B cell (primary cell): Measurements from ENCODE around the gene NAT10. TPM values are rescaled to one million over a fixed set of nuclear protein-coding genes. Genes with fewer than 3 reads are reported as not detected.

Experiments
- ATAC-seq: fragments of 200-7000 bp; cut with Tn5 transposase; one replicate; pipeline ENCODE4 v1.10.0; 2021; ENCODE audit warnings: low read depth, mild to moderate bottlenecking, moderate number of reproducible peaks, moderate library complexity
- CTCF ChIA-PET: fragments of 350-600 bp; sonication (Branson Sonifier 250); formaldehyde crosslinking; loops from one replicate; lab custom pipeline; 2021; ENCODE audit warnings: antibody characterized with exemption, inconsistent platforms; lab: Charles Lee
- POLR2A ChIA-PET: fragments of 350-600 bp; sonication (Branson Sonifier 250); formaldehyde crosslinking; loops from one replicate; lab custom pipeline; 2021; ENCODE audit warnings: antibody characterized with exemption; lab: Charles Lee
- DNase-seq: peaks from one replicate; pipeline ENCODE4 v3.0.0; 2013
- H2AFZ ChIP-seq: 2 replicates; pipeline ENCODE4 v1.6.1; 2012; ENCODE audit warnings: mild to moderate bottlenecking, low read depth, low read length; ENCODE audit not compliant: insufficient read depth, poor library complexity, severe bottlenecking
- H3K27ac ChIP-seq, 2 donors: 1 replicate in 1 of 2; 2 replicates in 1 of 2; pipeline ENCODE4 v1.5.1; 2012 to 2013; ENCODE audit warnings: low read length in 2 of 2, mild to moderate bottlenecking in 2 of 2, moderate library complexity in 1 of 2
- H3K27me3 ChIP-seq, 4 experiments: fragments of 200-600 bp in 1 of 4; sonication (generic) in 1 of 4; replicated peaks in 1 of 4; 1 replicate in 2 of 4; 2 replicates in 2 of 4; pipeline versions ENCODE4 v1.6.1 to v1.7.0; 2013 to 2016; ENCODE audit warnings: low read length in 3 of 4, mild to moderate bottlenecking in 2 of 4, mixed read lengths in 1 of 4, moderate library complexity in 1 of 4; ENCODE audit not compliant: insufficient read depth in 4 of 4, control insufficient read depth in 3 of 4; ENCODE audit errors: control extremely low read depth in 1 of 4
- H3K36me3 ChIP-seq, 2 experiments: replicated peaks in 1 of 2; 1 replicate in 1 of 2; 2 replicates in 1 of 2; pipeline versions ENCODE4 v1.6.1 to v1.7.1; 2013; ENCODE audit warnings: low read length in 1 of 2; ENCODE audit not compliant: insufficient read depth in 2 of 2, control insufficient read depth in 1 of 2; ENCODE audit errors: control extremely low read depth in 1 of 2, extremely low read depth in 1 of 2
- H3K4me1 ChIP-seq, 2 donors: fragments of 200-600 bp in 1 of 2; sonication (generic) in 1 of 2; 1 replicate in 1 of 2; 2 replicates in 1 of 2; pipeline versions ENCODE4 v1.5.1 to v1.6.1; 2013 to 2017; ENCODE audit warnings: low read length in 2 of 2; ENCODE audit not compliant: control insufficient read depth in 2 of 2, insufficient read depth in 2 of 2
- H3K4me2 ChIP-seq: replicated peaks from 2 replicates; pipeline ENCODE3; 2012; ENCODE audit warnings: mild to moderate bottlenecking, low read depth, low read length; ENCODE audit not compliant: poor library complexity, severe bottlenecking
- H3K4me3 ChIP-seq, 5 experiments: fragments of 200-600 bp in 1 of 5; sonication (generic) in 1 of 5; 1 replicate in 3 of 5; 2 replicates in 2 of 5; pipeline versions ENCODE4 v1.5.1 to v1.7.0; 2011 to 2016; ENCODE audit warnings: low read length in 4 of 5, mild to moderate bottlenecking in 4 of 5, low read depth in 2 of 5, control low read depth in 1 of 5, moderate library complexity in 1 of 5; ENCODE audit not compliant: insufficient read depth in 1 of 5; ENCODE audit errors: control extremely low read depth in 1 of 5, extremely low read depth in 1 of 5
- H3K79me2 ChIP-seq: fragments of 200-600 bp; sonication (generic); one replicate; pipeline ENCODE4 v1.6.0; 2016; ENCODE audit warnings: low read length; ENCODE audit not compliant: control insufficient read depth, insufficient read depth
- H3K9ac ChIP-seq: fragments of 200-600 bp; sonication (generic); 2 replicates; pipeline ENCODE4 v1.6.1; 2017; ENCODE audit warnings: mild to moderate bottlenecking, low read length, moderate library complexity
- H3K9me3 ChIP-seq, 3 donors: one replicate each; pipeline versions ENCODE4 v1.6.1 to v1.7.1; 2013; ENCODE audit warnings: low read length in 2 of 3; ENCODE audit not compliant: control insufficient read depth in 2 of 3, insufficient read depth in 1 of 3; ENCODE audit errors: control extremely low read depth in 1 of 3
- H4K20me1 ChIP-seq: 2 replicates; pipeline ENCODE4 v1.6.0; 2012; ENCODE audit warnings: mild to moderate bottlenecking, low read length; ENCODE audit not compliant: insufficient read depth, control insufficient read depth, poor library complexity, severe bottlenecking
- H3K27ac Mint-ChIP-seq: one replicate; pipeline ENCODE4 v1.8.0; 2021; ENCODE audit warnings: mixed read lengths
- H3K27me3 Mint-ChIP-seq: one replicate; pipeline ENCODE4 v1.8.0; 2021; ENCODE audit warnings: mixed read lengths
- H3K4me1 Mint-ChIP-seq: one replicate; pipeline ENCODE4 v1.8.0; 2021; ENCODE audit warnings: mixed read lengths
- H3K4me3 Mint-ChIP-seq: one replicate; pipeline ENCODE4 v1.8.0; 2021; ENCODE audit warnings: mixed read lengths
- H3K9me3 Mint-ChIP-seq: one replicate; pipeline ENCODE4 v1.8.0; 2022; ENCODE audit warnings: mixed read lengths; ENCODE audit not compliant: insufficient read depth
- EZH2 ChIP-seq: IDR thresholded peaks from 2 replicates; pipeline ENCODE4 v1.6.1; 2012; ENCODE audit warnings: borderline replicate concordance, low read depth, mild to moderate bottlenecking, moderate library complexity, low read length; ENCODE audit not compliant: insufficient read depth, poor library complexity, severe bottlenecking
- WGBS: methylation state at CpG from one replicate; pipeline ENCODE4 v1.1.5; 2013; ENCODE audit warnings: missing lambda C conversion rate; ENCODE audit not compliant: insufficient coverage; 5-methylcytosine and 5-hydroxymethylcytosine counted together
- intact Hi-C: fragments of 100-400 bp; cut with micrococcal nuclease; formaldehyde crosslinking; loops from one replicate; pipeline ENCODE4 v1.10.0; 2022
- polyA plus RNA-seq: library from polyadenylated mRNA; depleted of rRNA; stranded (reverse); fragments of >200 nt; gene quantifications from 2 replicates; pipeline ENCODE4 v1.2.3, GENCODE V29; 2012
- small RNA-seq: library from RNA; depleted of rRNA; stranded (forward); fragments of <200 nt; gene quantifications from one replicate; pipeline ENCODE3, GENCODE V24; 2012; ENCODE audit warnings: low replicate concordance, low read depth; ENCODE audit not compliant: insufficient read length
- total RNA-seq, 2 donors: library from RNA; stranded (reverse); fragments of 120-200 nt in 1 of 2; gene quantifications; 1 replicate in 1 of 2; 2 replicates in 1 of 2; pipeline versions ENCODE4 v1.2.3 to v1.2.4, GENCODE V29; 2013 to 2022
- TF ChIP-seq, protein P1 (sequence below): fragments of 200-600 bp; IDR thresholded peaks from one replicate; pipeline ENCODE4 v1.8.0; 2022; ENCODE audit warnings: antibody characterized with exemption, mild to moderate bottlenecking

NAT10 gene
- total and polyA plus RNA-seq, 2 donors (not counting 1 experiment from before 2014, with no cell fraction given): 24.9 to 73.5 TPM

DNA sequence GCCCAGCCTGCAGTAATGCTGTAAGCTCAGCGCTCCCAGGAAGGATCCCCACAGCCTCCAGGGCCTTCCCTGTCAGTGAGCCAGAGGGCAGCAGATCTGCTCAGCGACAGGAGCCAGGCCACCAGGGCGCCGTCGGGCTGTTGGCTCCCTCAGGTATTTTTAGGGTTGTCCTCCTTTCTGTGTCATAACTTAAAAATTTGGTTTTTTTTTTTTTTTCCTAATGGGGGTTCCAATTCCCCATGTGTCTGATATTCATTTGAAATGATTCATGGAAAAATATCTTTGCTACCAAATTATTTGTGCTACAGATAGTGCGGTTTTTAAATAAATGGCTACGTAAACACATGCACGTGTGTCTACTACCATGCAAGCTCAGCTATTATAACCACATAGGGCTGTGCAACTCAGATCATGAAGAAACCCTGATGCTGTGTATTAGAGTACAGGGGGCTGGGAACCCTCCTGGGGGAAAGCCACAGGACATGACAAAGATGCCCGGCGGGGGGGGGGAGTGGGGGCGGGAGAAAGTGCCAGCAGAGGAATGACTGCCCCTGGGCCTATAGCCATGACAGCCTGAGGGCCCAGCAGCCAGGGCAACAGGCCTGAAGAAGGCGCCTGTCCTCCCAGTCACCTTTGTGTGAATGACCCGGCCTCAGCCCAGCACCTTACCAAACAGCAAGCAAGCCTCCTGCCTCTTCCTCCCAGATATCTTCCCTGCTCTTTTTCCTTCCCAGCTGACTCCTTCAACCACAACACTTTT lies 89.3 kb downstream of the NAT10 start:
- H3K4me2 ChIP-seq: no peak overlapping the region
- intact Hi-C loops: no loop called here
- ATAC-seq (no peak), DNase-seq (no peak)
- no peaks in the 10 kb centered on the region for H3K79me2 ChIP-seq
- ChIA-PET POLR2A (no interaction called here), CTCF (interaction anchor here (0.7 to 0.9 kb wide), 2 partner anchors 21 to 111 kb away, joined by 3 to 4 read pairs; no protein-coding TSS in a partner anchor)
- H3K9me3 ChIP-seq: no peaks in the 10 kb centered on the region
- H3K4me1 ChIP-seq: peaks cover 0 to 2% of the 10 kb centered on the region in 2 donors
- no peak overlapping the region for H2AFZ ChIP-seq
- WGBS: 98% methylated on average over 5 of the region's 13 CpGs
- Mint-ChIP-seq H3K27ac (no peak overlapping the region), H3K4me1 (peaks cover 4% of the 10 kb centered on the region), H3K4me3 (no peak overlapping the region), H3K9me3 (no peaks in the 10 kb centered on the region), H3K27me3 (no peaks in the 10 kb centered on the region)
- no peak overlapping the region for H3K27ac ChIP-seq
- H3K27me3 ChIP-seq: no peaks in the 10 kb centered on the region
- no peak for TF ChIP-seq EZH2
- TF ChIP-seq, protein P1, sequence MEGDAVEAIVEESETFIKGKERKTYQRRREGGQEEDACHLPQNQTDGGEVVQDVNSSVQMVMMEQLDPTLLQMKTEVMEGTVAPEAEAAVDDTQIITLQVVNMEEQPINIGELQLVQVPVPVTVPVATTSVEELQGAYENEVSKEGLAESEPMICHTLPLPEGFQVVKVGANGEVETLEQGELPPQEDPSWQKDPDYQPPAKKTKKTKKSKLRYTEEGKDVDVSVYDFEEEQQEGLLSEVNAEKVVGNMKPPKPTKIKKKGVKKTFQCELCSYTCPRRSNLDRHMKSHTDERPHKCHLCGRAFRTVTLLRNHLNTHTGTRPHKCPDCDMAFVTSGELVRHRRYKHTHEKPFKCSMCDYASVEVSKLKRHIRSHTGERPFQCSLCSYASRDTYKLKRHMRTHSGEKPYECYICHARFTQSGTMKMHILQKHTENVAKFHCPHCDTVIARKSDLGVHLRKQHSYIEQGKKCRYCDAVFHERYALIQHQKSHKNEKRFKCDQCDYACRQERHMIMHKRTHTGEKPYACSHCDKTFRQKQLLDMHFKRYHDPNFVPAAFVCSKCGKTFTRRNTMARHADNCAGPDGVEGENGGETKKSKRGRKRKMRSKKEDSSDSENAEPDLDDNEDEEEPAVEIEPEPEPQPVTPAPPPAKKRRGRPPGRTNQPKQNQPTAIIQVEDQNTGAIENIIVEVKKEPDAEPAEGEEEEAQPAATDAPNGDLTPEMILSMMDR: no peak
- no peaks in the 10 kb centered on the region for H3K36me3 ChIP-seq
- no peak overlapping the region for H3K4me3 ChIP-seq
- H3K9ac ChIP-seq: no peak overlapping the region
- no peaks in the 10 kb centered on the region for H4K20me1 ChIP-seq

Small RNA genes within 50 kb of the gene (small RNA-seq; reads per million reads assigned to genes)
- gene RF00019: not detected

Other genes starting within 250 kb of the NAT10 start
- gene LMO2, start 213.6 kb upstream of the NAT10 start, total RNA-seq: 6.2 and 7.3 TPM in 2 replicates
- gene LMO2, start 213.6 kb upstream of the NAT10 start, polyA plus RNA-seq: 10.7 and 11.6 TPM in 2 replicates
- gene CAPRIN1, start 53.9 kb upstream of the NAT10 start, total RNA-seq: 132 and 133 TPM in 2 replicates
- 31.7 and 47.0 TPM in 2 replicates for gene CAPRIN1, start 53.9 kb upstream of the NAT10 start, polyA plus RNA-seq